Fibroblast of pulmonary artery (primary cell): ENCODE data around the gene ZNF652.
"Not testable (repeated sequence)": the region's sequence is repeated elsewhere in the genome, so short reads cannot be mapped to it uniquely, and the experiment has no call there.

ENCODE experiments used
- DNase-seq: peaks from one replicate; pipeline ENCODE4 v3.0.0-alpha.2; 2010; ENCODE audit warnings: low read depth
- H3K4me3 ChIP-seq: replicated peaks from 2 replicates; pipeline ENCODE4 v1.5.1; 2011; ENCODE audit warnings: low read depth, mild to moderate bottlenecking, control low read depth, low read length, moderate library complexity
- CTCF ChIP-seq: IDR thresholded peaks from 2 replicates; pipeline ENCODE4 v1.5.1; 2011; ENCODE audit warnings: mild to moderate bottlenecking, control low read depth, low read length, inconsistent platforms; ENCODE audit errors: missing control alignments

ZNF652 gene

GRCh38 chr17:49287481-49287880 is 74.6 kb downstream of the ZNF652 start:
- no peak for TF ChIP-seq CTCF
- H3K4me3 ChIP-seq, result no peak overlapping the region
- no peak for DNase-seq

GRCh38 chr17:49286261-49286973 is 75.6 kb downstream of the ZNF652 start:
- H3K4me3 ChIP-seq, DNase-seq: not testable (repeated sequence)

- no peak overlapping the region for H3K4me3 ChIP-seq
- TF ChIP-seq CTCF, result no peak
- DNase-seq, result no peak
Observed at GRCh38 chr17:49285716-49286115, 76.3 kb downstream of the ZNF652 start.

- no peak for TF ChIP-seq CTCF
- no peak overlapping the region for H3K4me3 ChIP-seq
- DNase-seq, result no peak
Observed at GRCh38 chr17:49280918-49281317, 81.1 kb downstream of the ZNF652 start.

DNA sequence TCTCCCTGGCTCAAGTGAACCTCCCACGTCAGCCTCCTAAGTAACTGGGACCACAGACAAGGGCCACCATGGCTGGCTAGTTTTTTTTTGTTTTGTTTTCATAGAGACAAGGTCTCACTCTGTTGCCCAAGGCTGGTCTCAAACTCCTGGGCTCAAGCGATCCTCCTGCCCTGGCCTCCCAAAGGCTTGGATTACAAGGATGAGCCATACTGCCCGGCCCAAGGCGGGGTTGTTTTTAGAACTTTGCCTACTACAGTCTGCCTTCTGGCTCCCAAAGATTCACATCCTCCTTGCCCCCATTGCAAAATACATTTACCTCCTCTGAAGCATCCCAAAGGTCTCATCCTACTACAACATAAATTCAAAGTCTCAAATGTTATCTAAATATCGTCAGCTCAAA is 82.0 kb downstream of the ZNF652 start:
- no peak overlapping the region for H3K4me3 ChIP-seq
- DNase-seq, result no peak

DNA sequence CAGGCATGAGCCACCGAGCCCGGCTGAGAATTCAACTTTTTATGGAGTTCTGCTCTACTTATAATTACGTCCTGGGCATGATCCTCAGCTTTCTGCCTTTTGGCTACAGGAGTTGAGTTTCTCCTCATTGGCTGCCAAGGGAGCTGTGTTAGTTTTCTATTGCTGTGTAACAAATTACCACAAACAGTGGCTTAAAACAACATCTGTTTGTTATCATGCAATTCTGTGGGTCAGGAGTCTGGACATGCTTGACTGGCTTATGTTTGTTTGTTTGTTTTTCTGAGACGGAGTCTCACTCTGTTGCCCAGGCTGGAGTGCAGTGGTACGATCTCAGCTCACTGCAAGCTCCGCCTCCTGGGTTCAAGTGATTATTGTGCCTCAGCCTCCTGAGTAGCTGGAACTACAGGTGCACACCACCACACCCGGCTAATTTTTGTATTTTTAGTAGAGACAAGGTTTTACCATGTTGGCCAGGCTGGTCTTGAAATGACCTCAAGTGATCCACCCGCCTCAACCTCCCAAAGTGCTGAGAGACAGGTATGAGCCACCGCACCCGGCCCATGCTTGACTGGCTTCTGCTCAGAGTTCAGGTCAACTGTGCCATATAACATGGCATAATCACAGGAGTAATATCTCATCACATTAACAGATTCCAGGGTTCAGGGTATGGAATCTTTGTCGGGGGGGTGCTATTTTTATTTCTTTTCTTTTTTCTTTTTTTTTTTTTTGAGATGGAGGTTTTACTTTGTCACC is 82.6 kb downstream of the ZNF652 start:
- H3K4me3 ChIP-seq, DNase-seq: not testable (repeated sequence)

More for the DNA sequence above, 82.0 kb downstream of the ZNF652 start:
- TF ChIP-seq CTCF, result no peak

DNA sequence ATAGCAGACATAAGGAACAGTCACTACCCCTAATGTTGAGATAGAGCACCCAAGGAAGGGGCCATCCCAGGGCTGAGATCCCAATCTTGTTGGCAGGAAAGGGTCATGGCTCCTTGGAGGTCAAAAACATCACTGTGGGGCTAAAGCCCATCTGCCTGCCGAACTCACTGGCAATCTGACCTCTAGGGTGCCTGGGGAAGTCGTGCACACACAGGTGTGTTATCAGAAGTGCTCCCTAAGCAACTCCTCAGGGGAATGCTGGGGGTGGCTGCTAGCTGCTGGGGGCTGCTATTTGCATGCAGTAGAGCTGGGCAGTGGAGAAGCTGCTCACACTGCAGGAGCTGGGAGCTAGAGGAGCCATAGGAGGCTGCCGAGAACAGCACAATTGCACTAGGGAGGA is 84.0 kb downstream of the ZNF652 start:
- TF ChIP-seq CTCF, result no peak
- H3K4me3 ChIP-seq, result no peak overlapping the region
- no peak for DNase-seq

DNA sequence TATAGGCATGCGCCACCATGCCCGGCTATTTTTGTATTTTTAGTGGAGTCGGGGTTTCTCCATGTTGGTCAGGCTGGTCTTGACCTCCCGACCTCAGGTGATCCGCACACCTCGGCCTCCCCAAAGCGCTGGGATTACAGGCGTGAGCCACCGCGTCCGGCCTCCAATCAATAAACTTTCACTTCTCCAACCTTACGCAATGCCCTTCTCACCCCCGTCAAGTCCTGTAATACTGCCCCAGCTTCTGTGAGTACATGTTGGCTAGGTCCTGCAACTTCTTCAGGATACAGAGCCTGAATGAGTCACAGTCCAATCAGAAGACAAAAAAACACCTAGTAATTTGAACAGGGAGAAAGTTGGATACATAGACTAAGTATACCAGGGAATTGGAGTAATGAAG is 84.4 kb downstream of the ZNF652 start:
- no peak for DNase-seq
- no peak overlapping the region for H3K4me3 ChIP-seq
- TF ChIP-seq CTCF, result no peak

DNA sequence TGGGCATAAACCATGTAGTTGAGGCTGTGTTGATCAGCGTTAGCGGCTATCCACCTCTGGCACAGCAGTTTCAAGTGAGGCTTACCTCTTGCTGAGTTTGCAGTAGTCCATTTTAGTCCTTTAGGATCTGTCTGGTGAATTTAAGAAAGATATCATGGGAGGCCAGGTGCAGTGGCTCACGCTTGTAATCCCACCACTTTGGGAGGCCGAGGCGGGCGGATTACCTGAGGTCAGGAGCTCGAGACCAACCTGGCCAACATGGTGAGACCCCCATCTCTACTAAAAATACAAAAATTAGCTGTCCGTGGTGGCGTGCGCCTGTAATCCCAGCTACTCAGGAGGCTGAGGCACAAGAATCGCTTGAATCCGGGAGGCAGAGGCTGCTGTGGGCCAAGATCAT is 86.1 kb downstream of the ZNF652 start:
- not testable (repeated sequence) for DNase-seq, H3K4me3 ChIP-seq
